Measurements from ENCODE around the gene DAPP1. TPM values are rescaled to one million over a fixed set of nuclear protein-coding genes. Genes with fewer than 3 reads are reported as not detected.

Gene DAPP1
- total RNA-seq, 2 experiments from 2014 or later = 11.7 to 12.3 TPM

GRCh38 chr4:99845708-99846469, 29.3 kb downstream of the DAPP1 start:
- CTCF ChIA-PET = interaction anchor here (0.7 to 1.4 kb wide), 6 partner anchors 10 to 254 kb away, joined by 3 to 10 read pairs (median 4); no protein-coding TSS in a partner anchor
- H3K27ac Mint-ChIP-seq = peak overlapping the region; percentile 90
- no peak for TF ChIP-seq CTCF (IDR thresholded peaks at IDR 0.05)
- POLR2A ChIA-PET = interaction anchor here (0.9 to 1.7 kb wide), 5 partner anchors 10 to 105 kb away, joined by 3 to 5 read pairs (median 3); partner anchors contain the start of gene DAPP1
- intact Hi-C loops (cut with micrococcal nuclease) = no loop called here
- peaks cover 55% of the 10 kb centered on the region for H3K4me1 Mint-ChIP-seq (ENCODE audit: low read depth)
- no peaks in the 10 kb centered on the region for H3K27me3 Mint-ChIP-seq
- ATAC-seq (peak; percentile 12), DNase-seq (peak; percentile 13)
- peaks cover 15% of the 10 kb centered on the region for H3K36me3 Mint-ChIP-seq (ENCODE audit: low read depth)
- no peaks in the 10 kb centered on the region for H3K9me3 Mint-ChIP-seq
- H3K4me3 Mint-ChIP-seq = no peak overlapping the region

- ChIA-PET CTCF (interaction anchor here (1.0 to 1.5 kb wide), 6 partner anchors 10 to 105 kb away, joined by 3 to 10 read pairs (median 4); no protein-coding TSS in a partner anchor), POLR2A (interaction anchor here (1.1 to 1.7 kb wide), 3 partner anchors 11 to 30 kb away, joined by 3 to 5 read pairs (median 5); no protein-coding TSS in a partner anchor)
- Mint-ChIP-seq H3K9me3 (no peaks in the 10 kb centered on the region), H3K4me1 (ENCODE audit: low read depth) (peaks cover 56% of the 10 kb centered on the region), H3K27ac (peak overlapping the region; percentile 84), H3K4me3 (no peak overlapping the region), H3K36me3 (ENCODE audit: low read depth) (peaks cover 10% of the 10 kb centered on the region), H3K27me3 (no peaks in the 10 kb centered on the region)
- no peak for DNase-seq
- intact Hi-C loops (cut with micrococcal nuclease) = no loop called here
- TF ChIP-seq CTCF (IDR thresholded peaks at IDR 0.05) = no peak
- ATAC-seq = no peak
Measured at GRCh38 chr4:99846891-99847290, 30.3 kb downstream of the DAPP1 start.

GRCh38 chr4:99847362-99847976, 30.8 kb downstream of the DAPP1 start:
- no peak for TF ChIP-seq CTCF (IDR thresholded peaks at IDR 0.05)
- Mint-ChIP-seq H3K4me1 (ENCODE audit: low read depth) (peaks cover 62% of the 10 kb centered on the region), H3K27me3 (no peaks in the 10 kb centered on the region), H3K9me3 (no peaks in the 10 kb centered on the region), H3K4me3 (no peak overlapping the region), H3K27ac (peak overlapping the region; percentile 84), H3K36me3 (ENCODE audit: low read depth) (peaks cover 7% of the 10 kb centered on the region)
- CTCF ChIA-PET = interaction anchor here (1.0 to 1.5 kb wide), 5 partner anchors 9 to 104 kb away, joined by 3 to 6 read pairs (median 5); no protein-coding TSS in a partner anchor
- DNase-seq (peak; percentile 46), ATAC-seq (peak; percentile 57)
- POLR2A ChIA-PET = interaction anchor here (0.6 to 1.7 kb wide), 4 partner anchors 9 to 1704 kb away, joined by 4 to 5 read pairs (median 5); partner anchors contain the start of gene STPG2
- intact Hi-C loops (cut with micrococcal nuclease) = no loop called here

GRCh38 chr4:99848591-99849001, 32.0 kb downstream of the DAPP1 start:
- H3K4me3 Mint-ChIP-seq = no peak overlapping the region
- H3K4me1 Mint-ChIP-seq (ENCODE audit: low read depth) = peaks cover 72% of the 10 kb centered on the region
- ATAC-seq (peak; percentile 40), DNase-seq (peak; percentile 49)
- H3K9me3 Mint-ChIP-seq = no peaks in the 10 kb centered on the region
- CTCF ChIA-PET = interaction anchor here (1.3 kb wide), 1 partner anchor 37 kb away, joined by 6 read pairs; no protein-coding TSS in a partner anchor
- intact Hi-C loops (cut with micrococcal nuclease) = no loop called here
- H3K36me3 Mint-ChIP-seq (ENCODE audit: low read depth) = peaks cover 9% of the 10 kb centered on the region
- peak overlapping the region; percentile 84 for H3K27ac Mint-ChIP-seq
- TF ChIP-seq CTCF (IDR thresholded peaks at IDR 0.05) = no peak
- POLR2A ChIA-PET = interaction anchor here (1.1 kb wide), 1 partner anchor 8 kb away, joined by 4 read pairs; no protein-coding TSS in a partner anchor
- no peaks in the 10 kb centered on the region for H3K27me3 Mint-ChIP-seq

Measured in activated CD8-positive, alpha-beta T cell treated with anti-CD3 and anti-CD28 coated beads for 36 hours (primary cell).